GM06990 (cell line): ENCODE measurements around the gene NRG2.

Experiments used
- DNase-seq: peaks from one replicate; pipeline ENCODE4 v3.0.0-alpha.2; 2011; ENCODE audit not compliant: insufficient read length; ENCODE audit errors: extremely low read depth
- H3K27me3 ChIP-seq: replicated peaks from 2 replicates; pipeline ENCODE4 v1.6.0; 2011; ENCODE audit warnings: low read length; ENCODE audit not compliant: control insufficient read depth, insufficient read depth
- H3K36me3 ChIP-seq: 2 replicates; pipeline ENCODE4 v1.5.1; 2011; ENCODE audit warnings: low read length; ENCODE audit not compliant: control insufficient read depth, insufficient read depth
- H3K4me3 ChIP-seq: replicated peaks from 2 replicates; pipeline ENCODE4 v1.5.1; 2011; ENCODE audit warnings: low read depth, mild to moderate bottlenecking, control low read depth, low read length
- TF ChIP-seq, protein P1 (sequence below): IDR thresholded peaks from 2 replicates; pipeline ENCODE4 v1.5.1; 2011; ENCODE audit warnings: low read length, control low read depth, mild to moderate bottlenecking, inconsistent platforms; ENCODE audit not compliant: insufficient read depth, poor library complexity, severe bottlenecking

The NRG2 gene

DNA sequence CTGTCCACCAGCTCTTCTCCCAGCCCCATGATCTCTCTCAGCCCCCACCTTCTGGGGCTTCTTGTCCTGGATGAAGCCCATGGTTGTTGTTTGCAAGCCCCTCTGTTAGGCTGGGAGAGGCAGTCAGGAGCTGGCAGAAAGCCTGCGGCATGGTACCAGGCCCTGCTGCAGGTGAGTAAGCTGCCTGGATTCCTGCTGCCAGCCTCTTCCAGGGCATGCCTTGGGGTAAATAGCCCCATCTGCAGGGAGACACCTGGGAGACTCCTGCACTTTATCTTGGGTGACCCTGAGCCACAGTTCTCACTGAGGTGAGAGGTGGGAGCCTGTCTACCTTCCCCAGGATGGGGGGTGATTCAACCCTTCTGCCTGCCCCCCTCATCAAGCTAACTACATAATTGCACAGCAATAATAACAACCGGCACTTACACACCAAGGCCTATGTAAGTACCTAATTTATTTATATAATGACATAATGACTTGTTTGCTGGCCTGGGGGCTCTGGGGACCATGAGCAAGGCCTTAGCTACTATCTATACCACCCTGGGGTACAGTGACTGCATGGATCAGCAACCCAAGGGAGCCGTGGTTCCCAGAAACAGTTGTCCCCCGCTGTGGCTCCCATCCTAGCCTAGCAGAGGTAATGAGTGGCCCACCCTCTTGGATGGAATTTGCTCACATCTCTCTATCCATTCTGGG lies 131.5 kb downstream of the NRG2 start:
- Histone ChIP-seq H3K27me3 (no peaks in the 10 kb centered on the region; the same call in 1 of the 2 replicates), H3K4me3 (no peak overlapping the region), H3K36me3 (no peaks in the 10 kb centered on the region)
- TF ChIP-seq, protein P1, sequence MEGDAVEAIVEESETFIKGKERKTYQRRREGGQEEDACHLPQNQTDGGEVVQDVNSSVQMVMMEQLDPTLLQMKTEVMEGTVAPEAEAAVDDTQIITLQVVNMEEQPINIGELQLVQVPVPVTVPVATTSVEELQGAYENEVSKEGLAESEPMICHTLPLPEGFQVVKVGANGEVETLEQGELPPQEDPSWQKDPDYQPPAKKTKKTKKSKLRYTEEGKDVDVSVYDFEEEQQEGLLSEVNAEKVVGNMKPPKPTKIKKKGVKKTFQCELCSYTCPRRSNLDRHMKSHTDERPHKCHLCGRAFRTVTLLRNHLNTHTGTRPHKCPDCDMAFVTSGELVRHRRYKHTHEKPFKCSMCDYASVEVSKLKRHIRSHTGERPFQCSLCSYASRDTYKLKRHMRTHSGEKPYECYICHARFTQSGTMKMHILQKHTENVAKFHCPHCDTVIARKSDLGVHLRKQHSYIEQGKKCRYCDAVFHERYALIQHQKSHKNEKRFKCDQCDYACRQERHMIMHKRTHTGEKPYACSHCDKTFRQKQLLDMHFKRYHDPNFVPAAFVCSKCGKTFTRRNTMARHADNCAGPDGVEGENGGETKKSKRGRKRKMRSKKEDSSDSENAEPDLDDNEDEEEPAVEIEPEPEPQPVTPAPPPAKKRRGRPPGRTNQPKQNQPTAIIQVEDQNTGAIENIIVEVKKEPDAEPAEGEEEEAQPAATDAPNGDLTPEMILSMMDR: no peak
- no peak for DNase-seq

DNA sequence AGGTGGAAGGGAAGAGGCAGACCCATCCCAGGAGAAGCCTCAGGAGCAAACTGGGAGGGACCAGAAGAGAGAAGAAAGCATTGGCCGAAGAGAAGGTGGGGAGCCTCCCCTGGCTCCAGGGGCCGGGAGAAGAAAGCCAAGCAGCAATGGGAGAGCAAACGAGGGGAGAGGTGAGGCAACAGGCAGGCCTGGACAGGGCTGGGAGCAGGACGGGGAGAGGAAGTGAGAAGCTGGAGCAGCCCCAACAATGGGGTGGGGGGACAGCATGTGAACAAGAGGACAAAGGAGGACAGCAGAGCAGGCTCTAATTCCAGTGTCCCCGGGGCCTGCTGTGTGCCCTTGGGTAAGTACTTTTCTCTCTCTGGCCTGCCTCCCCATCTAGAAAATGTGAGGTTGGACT lies 132.2 kb downstream of the NRG2 start:
- TF ChIP-seq, protein P1: no peak
- no peak overlapping the region for H3K4me3 ChIP-seq
- no peak for DNase-seq
- no peaks in the 10 kb centered on the region; the same call in 1 of the 2 replicates for H3K27me3 ChIP-seq
- H3K36me3 ChIP-seq: no peaks in the 10 kb centered on the region

DNA sequence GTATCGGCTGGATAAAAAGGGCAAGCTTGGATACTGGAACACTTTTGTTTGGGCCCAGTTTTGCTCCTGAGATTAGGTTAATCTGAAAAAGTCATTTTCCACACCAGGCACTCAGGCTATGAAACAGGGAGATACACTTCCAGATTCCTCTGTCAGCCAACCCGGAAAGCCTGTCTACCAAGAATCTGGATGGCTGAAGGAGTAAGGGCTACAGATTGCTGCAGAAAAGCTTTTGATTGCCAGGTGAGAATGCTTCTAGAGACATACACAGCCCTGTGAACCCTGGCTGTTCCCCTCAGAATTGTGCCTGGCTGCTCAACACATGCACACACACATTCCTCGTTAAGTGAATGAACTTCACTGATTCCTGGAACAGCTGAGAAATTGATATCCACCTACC lies 133.1 kb downstream of the NRG2 start:
- no peaks in the 10 kb centered on the region for H3K36me3 ChIP-seq
- TF ChIP-seq, protein P1: no peak
- no peak overlapping the region for H3K4me3 ChIP-seq
- H3K27me3 ChIP-seq: no peaks in the 10 kb centered on the region; the same call in 1 of the 2 replicates
- no peak for DNase-seq

DNA sequence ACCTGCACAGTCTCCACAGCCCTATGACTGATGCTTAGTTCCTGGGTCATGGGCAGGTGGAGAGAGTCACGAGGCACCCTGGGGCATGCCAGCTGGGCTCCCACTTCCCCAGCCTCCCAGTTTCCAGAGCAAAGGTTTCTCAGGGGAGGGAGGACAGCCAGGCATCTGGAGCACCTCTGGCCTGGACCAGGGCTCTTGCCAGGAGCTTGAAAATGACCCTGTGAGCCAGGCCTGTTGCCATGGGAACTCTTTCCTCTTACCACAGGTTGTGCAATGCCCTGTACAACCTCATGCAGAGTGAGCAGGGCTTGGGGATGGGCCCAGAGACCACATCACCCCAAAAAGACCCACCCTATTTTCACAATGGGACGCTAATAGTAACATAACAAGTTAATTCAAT lies 134.3 kb downstream of the NRG2 start:
- Histone ChIP-seq H3K36me3 (no peaks in the 10 kb centered on the region), H3K4me3 (no peak overlapping the region), H3K27me3 (no peaks in the 10 kb centered on the region; the same call in 1 of the 2 replicates)
- TF ChIP-seq, protein P1: no peak
- no peak for DNase-seq

DNA sequence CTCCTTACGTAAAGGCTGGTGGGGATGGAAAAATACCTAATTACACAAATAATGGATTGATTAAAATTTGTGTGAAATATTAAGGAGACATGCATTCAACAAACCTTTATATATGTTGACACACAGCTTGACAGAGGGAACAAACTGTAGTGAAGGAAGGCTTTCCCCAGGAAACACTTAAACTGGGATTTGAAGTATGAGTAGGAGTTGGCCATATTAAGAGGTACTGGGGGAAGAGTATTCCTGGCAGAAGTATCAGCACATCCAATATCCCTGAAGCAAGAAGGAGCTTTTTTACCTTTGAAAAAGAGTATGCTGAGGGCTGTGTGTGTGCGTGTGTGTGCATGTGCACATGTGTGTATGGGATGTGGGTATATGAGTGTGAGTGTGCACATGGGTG lies 136.4 kb downstream of the NRG2 start:
- DNase-seq: no peak
- H3K36me3 ChIP-seq: no peaks in the 10 kb centered on the region
- TF ChIP-seq, protein P1: no peak
- no peak overlapping the region for H3K4me3 ChIP-seq
- H3K27me3 ChIP-seq: no peaks in the 10 kb centered on the region; the same call in 1 of the 2 replicates
